CD4-positive, alpha-beta memory T cell (primary cell): Measurements from ENCODE around the gene MCU. TPM values are rescaled to one million over a fixed set of nuclear protein-coding genes. Genes with fewer than 3 reads are reported as not detected.

Experiments used
- CTCF ChIA-PET: fragments of 350-600 bp; sonication (Branson Sonifier 250); formaldehyde crosslinking; loops from one replicate; lab custom pipeline; 2021; ENCODE audit warnings: inconsistent platforms; ENCODE audit not compliant: partially characterized antibody; lab: Charles Lee
- POLR2A ChIA-PET: fragments of 350-600 bp; sonication (Branson Sonifier 250); formaldehyde crosslinking; loops from one replicate; lab custom pipeline; 2021; ENCODE audit not compliant: partially characterized antibody; lab: Charles Lee
- DNase-seq, 5 donors: peaks; one replicate each; pipeline versions ENCODE4 v3.0.0 to v3.0.0-alpha.2; 2020 to 2022; ENCODE audit warnings: mixed read lengths in 1 of 5
- H3K27ac ChIP-seq: one replicate; pipeline ENCODE4 v1.7.0; 2013; ENCODE audit warnings: low read depth, low read length
- H3K27me3 ChIP-seq: 2 replicates; pipeline ENCODE4 v1.7.0; 2013; ENCODE audit warnings: mild to moderate bottlenecking, low read length, moderate library complexity; ENCODE audit not compliant: insufficient read depth
- H3K36me3 ChIP-seq: 2 replicates; pipeline ENCODE4 v1.7.0; 2013; ENCODE audit warnings: mild to moderate bottlenecking, low read length, moderate library complexity; ENCODE audit not compliant: insufficient read depth
- H3K4me1 ChIP-seq: 2 replicates; pipeline ENCODE4 v1.7.0; 2013; ENCODE audit warnings: mild to moderate bottlenecking, low read length, moderate library complexity; ENCODE audit not compliant: insufficient read depth
- H3K4me3 ChIP-seq, 2 donors: one replicate each; pipeline ENCODE4 v1.7.0; 2013; ENCODE audit warnings: low read length in 2 of 2, mild to moderate bottlenecking in 1 of 2
- H3K9me3 ChIP-seq, 2 donors: one replicate each; pipeline ENCODE4 v1.7.0; 2013; ENCODE audit warnings: low read length in 2 of 2, control low read depth in 1 of 2; ENCODE audit not compliant: control insufficient read depth in 1 of 2
- H3K27ac Mint-ChIP-seq, 7 donors: one replicate each; pipeline ENCODE4 v1.8.0; 2020 to 2021; ENCODE audit warnings: mixed read lengths in 7 of 7, mild to moderate bottlenecking in 6 of 7, inconsistent platforms in 3 of 7, moderate library complexity in 3 of 7
- H3K27me3 Mint-ChIP-seq, 2 donors: one replicate each; pipeline ENCODE4 v1.8.0; 2020 to 2021; ENCODE audit warnings: mixed read lengths in 2 of 2
- H3K36me3 Mint-ChIP-seq, 2 donors: one replicate each; pipeline ENCODE4 v1.8.0; 2020 to 2021; ENCODE audit warnings: mixed read lengths in 2 of 2, inconsistent platforms in 1 of 2, mild to moderate bottlenecking in 1 of 2
- H3K4me1 Mint-ChIP-seq, 4 donors: one replicate each; pipeline ENCODE4 v1.8.0; 2020 to 2021; ENCODE audit warnings: mixed read lengths in 4 of 4, mild to moderate bottlenecking in 1 of 4
- H3K4me3 Mint-ChIP-seq, 8 donors: one replicate each; pipeline ENCODE4 v1.8.0; 2020 to 2021; ENCODE audit warnings: mixed read lengths in 8 of 8, mild to moderate bottlenecking in 7 of 8, moderate library complexity in 6 of 8, inconsistent platforms in 3 of 8
- H3K9me3 Mint-ChIP-seq, 8 donors: one replicate each; pipeline ENCODE4 v1.8.0; 2020 to 2021; ENCODE audit warnings: mixed read lengths in 8 of 8, mild to moderate bottlenecking in 5 of 8, inconsistent platforms in 3 of 8, moderate library complexity in 1 of 8
- intact Hi-C: fragments of 100-400 bp; cut with micrococcal nuclease; formaldehyde crosslinking; loops from one replicate; pipeline ENCODE4 v1.15.1; 2023
- polyA plus RNA-seq, 2 donors: library from polyadenylated mRNA; unstranded; fragments of 300-500 nt; fragmentation: Illumina TruSeq; gene quantifications; one replicate each; pipeline ENCODE4 v1.2.3, GENCODE V29; 2021
- total RNA-seq, 2 experiments: library from RNA; stranded (reverse); gene quantifications; one replicate each; pipeline ENCODE4 v1.2.3, GENCODE V29; 2021

The MCU gene
- total and polyA plus RNA-seq, 4 experiments from 2014 or later = 8.8 to 16.4 (median 11.6) TPM

GRCh38 chr10:72834183-72834825, 142.4 kb downstream of the MCU start:
- CTCF ChIA-PET = interaction anchor here (0.7 to 8.6 kb wide), 11 partner anchors 10 to 484 kb away, joined by 3 to 110 read pairs (median 4); partner anchors contain the start of gene MCU
- Mint-ChIP-seq H3K27me3 (no peaks in the 10 kb centered on the region), H3K4me1 (peaks cover 1 to 6% (median 4%) of the 10 kb centered on the region in 4 donors), H3K4me3 (no peak overlapping the region), H3K27ac (no peak overlapping the region), H3K9me3 (no peaks in the 10 kb centered on the region), H3K36me3 (peaks cover 3% of the 10 kb centered on the region in 2 donors)
- intact Hi-C loops = loop anchor here (2.0 kb wide), 1 partner anchor 142 kb away; the partner anchor contains the start of gene MCU
- no peak overlapping the region for H3K4me3 ChIP-seq
- H3K27me3 ChIP-seq = no peaks in the 10 kb centered on the region
- H3K4me1 ChIP-seq = no peaks in the 10 kb centered on the region
- no peak overlapping the region for H3K27ac ChIP-seq
- no peaks in the 10 kb centered on the region for H3K36me3 ChIP-seq
- peak; percentile 46 to 57 (median 55) for DNase-seq
- H3K9me3 ChIP-seq = no peaks in the 10 kb centered on the region
- POLR2A ChIA-PET = interaction anchor here (0.6 to 1.1 kb wide), 6 partner anchors 222 to 489 kb away, joined by 3 to 14 read pairs (median 3); partner anchors contain the start of gene DNAJB12

GRCh38 chr10:72840319-72840718, 148.4 kb downstream of the MCU start:
- Histone ChIP-seq H3K4me1 (no peaks in the 10 kb centered on the region), H3K27ac (no peak overlapping the region), H3K9me3 (no peaks in the 10 kb centered on the region), H3K27me3 (no peaks in the 10 kb centered on the region), H3K4me3 (no peak overlapping the region), H3K36me3 (no peaks in the 10 kb centered on the region)
- intact Hi-C loops = no loop called here
- no peak overlapping the region for H3K27ac Mint-ChIP-seq
- no peak for DNase-seq
- H3K4me3 Mint-ChIP-seq = no peak overlapping the region
- peaks cover 0 to 7% (median 3%) of the 10 kb centered on the region in 4 donors for H3K4me1 Mint-ChIP-seq
- CTCF ChIA-PET = interaction anchor here (0.6 kb wide), 1 partner anchor 592 kb away, joined by 3 read pairs; no protein-coding TSS in a partner anchor
- peaks cover 2 to 5% of the 10 kb centered on the region in 2 donors for H3K36me3 Mint-ChIP-seq
- H3K27me3 Mint-ChIP-seq = no peaks in the 10 kb centered on the region
- POLR2A ChIA-PET = no interaction called here
- no peaks in the 10 kb centered on the region for H3K9me3 Mint-ChIP-seq

GRCh38 chr10:72841487-72841886, 149.5 kb downstream of the MCU start:
- no peak overlapping the region for H3K27ac Mint-ChIP-seq
- no peak for DNase-seq
- peaks cover 0 to 7% (median 3%) of the 10 kb centered on the region in 4 donors for H3K4me1 Mint-ChIP-seq
- no peaks in the 10 kb centered on the region for H3K27me3 ChIP-seq
- no peak overlapping the region for H3K27ac ChIP-seq
- no peak overlapping the region for H3K4me3 Mint-ChIP-seq
- no peak overlapping the region for H3K4me3 ChIP-seq
- H3K36me3 Mint-ChIP-seq = peaks cover 2 to 5% of the 10 kb centered on the region in 2 donors
- H3K4me1 ChIP-seq = no peaks in the 10 kb centered on the region
- no peaks in the 10 kb centered on the region for H3K36me3 ChIP-seq
- ChIA-PET CTCF (no interaction called here), POLR2A (no interaction called here)
- no peaks in the 10 kb centered on the region for H3K27me3 Mint-ChIP-seq
- intact Hi-C loops = no loop called here
- H3K9me3 ChIP-seq = no peaks in the 10 kb centered on the region
- H3K9me3 Mint-ChIP-seq = no peaks in the 10 kb centered on the region

DNA sequence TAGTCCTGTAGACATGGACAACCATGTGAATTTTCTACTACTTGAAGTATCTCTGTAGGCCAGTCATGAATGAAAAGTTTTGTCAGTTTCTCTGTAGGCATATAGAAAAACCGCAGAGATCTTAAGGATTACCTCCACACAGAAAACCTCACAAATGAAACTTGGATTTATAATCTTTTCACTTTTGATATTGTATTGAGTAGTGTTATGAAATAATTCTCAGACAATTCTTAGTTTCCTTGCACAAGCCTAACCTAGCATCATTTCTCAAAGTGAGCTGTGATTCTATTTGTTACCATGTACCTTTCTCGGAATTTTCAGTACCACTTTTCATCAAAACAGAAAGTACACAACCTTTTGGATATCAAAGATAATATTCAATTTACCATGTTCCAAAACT, 150.2 kb downstream of the MCU start:
- no peak overlapping the region for H3K27ac ChIP-seq
- no peaks in the 10 kb centered on the region for H3K36me3 ChIP-seq
- DNase-seq = no peak
- ChIA-PET POLR2A (no interaction called here), CTCF (no interaction called here)
- Mint-ChIP-seq H3K27me3 (no peaks in the 10 kb centered on the region), H3K9me3 (no peaks in the 10 kb centered on the region), H3K36me3 (peaks cover 2 to 5% of the 10 kb centered on the region in 2 donors), H3K27ac (no peak overlapping the region), H3K4me3 (no peak overlapping the region), H3K4me1 (peaks cover 0 to 7% (median 3%) of the 10 kb centered on the region in 4 donors)
- H3K4me1 ChIP-seq = no peaks in the 10 kb centered on the region
- H3K4me3 ChIP-seq = no peak overlapping the region
- H3K9me3 ChIP-seq = no peaks in the 10 kb centered on the region
- intact Hi-C loops = no loop called here
- no peaks in the 10 kb centered on the region for H3K27me3 ChIP-seq

DNA sequence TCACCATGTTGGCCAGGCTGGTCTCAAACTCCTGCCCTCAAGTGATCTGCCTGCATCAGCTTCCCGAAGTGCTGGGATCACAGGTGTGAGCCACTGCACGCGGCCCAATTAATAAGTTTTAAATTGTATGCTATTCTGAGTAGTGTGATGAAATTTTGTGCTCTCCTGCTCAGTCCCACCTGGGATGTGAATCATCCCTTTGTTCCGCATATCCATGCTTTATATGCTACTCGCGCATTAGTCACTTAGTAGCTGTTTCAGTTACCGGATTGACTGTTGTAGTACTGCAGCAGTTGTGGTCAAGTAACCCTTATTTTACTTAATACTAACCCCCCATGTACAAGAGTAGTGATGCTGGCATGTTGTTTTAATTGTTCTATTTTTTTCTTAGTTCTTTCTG, 154.3 kb downstream of the MCU start:
- Mint-ChIP-seq H3K36me3 (peaks cover 1 to 16% of the 10 kb centered on the region in 2 donors), H3K27me3 (no peaks in the 10 kb centered on the region), H3K4me1 (peaks cover 0 to 5% (median 0%) of the 10 kb centered on the region in 4 donors), H3K9me3 (peaks cover 0 to 5% (median 2%) of the 10 kb centered on the region in 8 donors), H3K27ac (no peak overlapping the region), H3K4me3 (no peak overlapping the region)
- Histone ChIP-seq H3K36me3 (no peaks in the 10 kb centered on the region), H3K4me3 (no peak overlapping the region), H3K27me3 (no peaks in the 10 kb centered on the region), H3K9me3 (no peaks in the 10 kb centered on the region), H3K4me1 (no peaks in the 10 kb centered on the region), H3K27ac (no peak overlapping the region)
- ChIA-PET POLR2A (no interaction called here), CTCF (interaction anchor here (0.6 kb wide), 1 partner anchor 149 kb away, joined by 3 read pairs; no protein-coding TSS in a partner anchor)
- intact Hi-C loops = no loop called here
- no peak for DNase-seq

DNA sequence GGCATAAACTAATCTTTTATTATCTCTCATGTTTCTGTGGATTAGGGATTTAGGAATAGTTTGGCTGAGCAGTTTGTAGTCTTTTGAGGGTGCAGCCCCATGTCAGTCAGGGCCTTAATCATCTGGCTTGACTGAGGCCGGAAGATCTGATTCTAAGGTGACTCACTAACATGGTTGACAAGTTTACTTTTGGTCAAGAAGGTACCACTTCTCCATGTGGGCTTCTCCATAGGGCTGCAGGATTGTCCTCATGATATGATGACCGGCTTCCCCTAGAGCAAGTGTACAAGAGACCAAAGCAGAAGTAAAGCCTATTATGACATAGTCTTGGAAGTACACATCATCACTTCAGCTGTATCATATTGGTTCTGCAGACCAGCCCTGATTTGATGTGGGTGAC, 155.7 kb downstream of the MCU start:
- H3K27ac Mint-ChIP-seq = no peak overlapping the region
- H3K4me3 ChIP-seq = no peak overlapping the region
- no peaks in the 10 kb centered on the region for H3K9me3 ChIP-seq
- no peaks in the 10 kb centered on the region for H3K36me3 ChIP-seq
- DNase-seq = no peak
- H3K4me3 Mint-ChIP-seq = no peak overlapping the region
- H3K27me3 ChIP-seq = no peaks in the 10 kb centered on the region
- no peaks in the 10 kb centered on the region for H3K4me1 Mint-ChIP-seq
- H3K9me3 Mint-ChIP-seq = peaks cover 0 to 7% (median 5%) of the 10 kb centered on the region in 8 donors
- intact Hi-C loops = no loop called here
- ChIA-PET POLR2A (no interaction called here), CTCF (no interaction called here)
- no peaks in the 10 kb centered on the region for H3K27me3 Mint-ChIP-seq
- peaks cover 4 to 28% of the 10 kb centered on the region in 2 donors for H3K36me3 Mint-ChIP-seq
- no peaks in the 10 kb centered on the region for H3K4me1 ChIP-seq
- no peak overlapping the region for H3K27ac ChIP-seq

DNA sequence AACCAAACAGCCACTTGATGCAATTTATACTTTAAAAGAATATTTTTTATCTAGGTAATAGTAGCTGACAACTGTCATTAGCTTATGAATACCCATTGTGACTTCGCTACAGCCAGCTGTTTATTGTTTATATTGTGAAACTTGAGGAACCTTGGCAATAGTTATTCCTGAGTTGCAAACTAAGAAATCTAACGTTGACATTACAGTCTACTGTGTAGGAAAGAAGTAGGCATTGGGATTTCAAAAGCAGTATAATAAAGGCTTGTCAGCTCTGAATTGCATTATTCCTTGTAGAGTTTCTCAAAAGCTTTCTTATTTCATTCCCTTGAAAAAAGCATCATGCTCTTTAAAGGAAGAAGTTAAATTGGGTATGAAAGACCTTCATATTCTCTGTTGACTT, 158.9 kb downstream of the MCU start:
- CTCF ChIA-PET = no interaction called here
- no peak overlapping the region for H3K27ac ChIP-seq
- Mint-ChIP-seq H3K4me3 (no peak overlapping the region), H3K4me1 (no peaks in the 10 kb centered on the region), H3K27ac (no peak overlapping the region), H3K27me3 (no peaks in the 10 kb centered on the region), H3K9me3 (peaks cover 0 to 7% (median 5%) of the 10 kb centered on the region in 8 donors), H3K36me3 (peaks cover 4 to 29% of the 10 kb centered on the region in 2 donors)
- intact Hi-C loops = no loop called here
- no peaks in the 10 kb centered on the region for H3K4me1 ChIP-seq
- DNase-seq = no peak
- no peaks in the 10 kb centered on the region for H3K27me3 ChIP-seq
- no peak overlapping the region for H3K4me3 ChIP-seq
- POLR2A ChIA-PET = no interaction called here
- H3K36me3 ChIP-seq = no peaks in the 10 kb centered on the region
- no peaks in the 10 kb centered on the region for H3K9me3 ChIP-seq
